Activated CD4-positive, alpha-beta memory T cell treated with anti-CD3 and anti-CD28 coated beads, Interleukin-2, amount 10 ng/mL, durations not matched to agents 7 days and 5 days (primary cell): ENCODE results near the gene TCAP. TPM values are rescaled to one million over a fixed set of nuclear protein-coding genes. Genes with fewer than 3 reads are reported as not detected.

Experiments used
- CTCF ChIA-PET: fragments of 350-600 bp; sonication (Branson Sonifier 250); formaldehyde crosslinking; loops from one replicate; lab custom pipeline; 2021; ENCODE audit warnings: antibody characterized with exemption, inconsistent platforms; lab: Charles Lee
- POLR2A ChIA-PET: fragments of 350-600 bp; sonication (Branson Sonifier 250); formaldehyde crosslinking; loops from one replicate; lab custom pipeline; 2021; ENCODE audit warnings: antibody characterized with exemption; lab: Charles Lee
- DNase-seq: peaks from one replicate; pipeline ENCODE4 v3.0.0-alpha.2; 2020
- H3K27ac Mint-ChIP-seq: one replicate; pipeline ENCODE4 v1.8.0; 2021; ENCODE audit warnings: mild to moderate bottlenecking, mixed read lengths
- H3K27me3 Mint-ChIP-seq: one replicate; pipeline ENCODE4 v1.8.0; 2021; ENCODE audit warnings: mixed read lengths
- H3K36me3 Mint-ChIP-seq: one replicate; pipeline ENCODE4 v1.8.0; 2021; ENCODE audit warnings: low read depth, mixed read lengths
- H3K4me1 Mint-ChIP-seq: one replicate; pipeline ENCODE4 v1.8.0; 2021; ENCODE audit warnings: mixed read lengths
- H3K4me3 Mint-ChIP-seq: one replicate; pipeline ENCODE4 v1.8.0; 2021; ENCODE audit warnings: mild to moderate bottlenecking, mixed read lengths
- H3K9me3 Mint-ChIP-seq: one replicate; pipeline ENCODE4 v1.8.0; 2021; ENCODE audit warnings: mixed read lengths
- total RNA-seq, 2 experiments: library from RNA; stranded (reverse); gene quantifications; one replicate each; pipeline ENCODE4 v1.2.3, GENCODE V29; 2021

Gene TCAP
- total RNA-seq, 2 experiments from 2014 or later = 1.3 to 1.5 TPM

GRCh38 chr17:39665642-39666224 is 584 bp downstream of the TCAP start:
- CTCF ChIA-PET = interaction anchor here (1.7 to 2.0 kb wide), 3 partner anchors 11 to 44 kb away, joined by 5 to 14 read pairs (median 5); no protein-coding TSS in a partner anchor
- peaks cover 14% of the 10 kb centered on the region for H3K36me3 Mint-ChIP-seq
- POLR2A ChIA-PET = interaction anchor here (1.0 to 2.1 kb wide), 2 partner anchors 11 to 12 kb away, joined by 3 to 14 read pairs; no protein-coding TSS in a partner anchor
- no peaks in the 10 kb centered on the region for H3K9me3 Mint-ChIP-seq
- peaks cover 32% of the 10 kb centered on the region for H3K27me3 Mint-ChIP-seq
- H3K4me3 Mint-ChIP-seq = no peak overlapping the region
- H3K27ac Mint-ChIP-seq = no peak overlapping the region
- peaks cover 5% of the 10 kb centered on the region for H3K4me1 Mint-ChIP-seq
- no peak for DNase-seq

DNA sequence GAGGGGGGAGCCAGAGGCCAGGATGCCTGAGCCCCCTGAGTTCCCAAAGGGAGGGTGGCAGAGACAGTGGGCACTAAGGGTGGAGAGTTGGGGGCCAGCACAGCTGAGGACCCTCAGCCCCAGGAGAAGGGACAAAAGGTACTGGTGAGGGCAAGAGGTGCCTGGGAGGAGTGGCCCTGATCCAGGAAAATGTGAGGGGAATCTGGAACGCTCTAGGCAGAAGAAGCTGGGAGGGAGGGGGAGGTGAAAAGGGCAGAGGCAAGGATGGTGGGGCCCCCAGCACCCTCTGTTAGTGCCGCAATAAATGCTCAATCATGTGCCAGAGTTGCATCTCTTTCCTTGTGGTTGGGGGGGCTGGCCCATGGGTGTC is 1.1 kb downstream of the TCAP start:
- DNase-seq = no peak
- H3K9me3 Mint-ChIP-seq = no peaks in the 10 kb centered on the region
- peaks cover 9% of the 10 kb centered on the region for H3K36me3 Mint-ChIP-seq
- CTCF ChIA-PET = interaction anchor here (0.6 to 2.0 kb wide), 5 partner anchors 12 to 55 kb away, joined by 4 to 14 read pairs (median 5); no protein-coding TSS in a partner anchor
- H3K4me1 Mint-ChIP-seq = peaks cover 5% of the 10 kb centered on the region
- no peak overlapping the region for H3K4me3 Mint-ChIP-seq
- H3K27ac Mint-ChIP-seq = peak overlapping the region; percentile 16
- POLR2A ChIA-PET = interaction anchor here (1.0 to 2.1 kb wide), 2 partner anchors 10 to 12 kb away, joined by 3 to 14 read pairs; no protein-coding TSS in a partner anchor
- peaks cover 32% of the 10 kb centered on the region for H3K27me3 Mint-ChIP-seq

- no peaks in the 10 kb centered on the region for H3K9me3 Mint-ChIP-seq
- H3K27me3 Mint-ChIP-seq = peaks cover 32% of the 10 kb centered on the region
These were observed 1.6 kb downstream of the TCAP start for GRCh38 chr17:39666601-39667261.

DNA sequence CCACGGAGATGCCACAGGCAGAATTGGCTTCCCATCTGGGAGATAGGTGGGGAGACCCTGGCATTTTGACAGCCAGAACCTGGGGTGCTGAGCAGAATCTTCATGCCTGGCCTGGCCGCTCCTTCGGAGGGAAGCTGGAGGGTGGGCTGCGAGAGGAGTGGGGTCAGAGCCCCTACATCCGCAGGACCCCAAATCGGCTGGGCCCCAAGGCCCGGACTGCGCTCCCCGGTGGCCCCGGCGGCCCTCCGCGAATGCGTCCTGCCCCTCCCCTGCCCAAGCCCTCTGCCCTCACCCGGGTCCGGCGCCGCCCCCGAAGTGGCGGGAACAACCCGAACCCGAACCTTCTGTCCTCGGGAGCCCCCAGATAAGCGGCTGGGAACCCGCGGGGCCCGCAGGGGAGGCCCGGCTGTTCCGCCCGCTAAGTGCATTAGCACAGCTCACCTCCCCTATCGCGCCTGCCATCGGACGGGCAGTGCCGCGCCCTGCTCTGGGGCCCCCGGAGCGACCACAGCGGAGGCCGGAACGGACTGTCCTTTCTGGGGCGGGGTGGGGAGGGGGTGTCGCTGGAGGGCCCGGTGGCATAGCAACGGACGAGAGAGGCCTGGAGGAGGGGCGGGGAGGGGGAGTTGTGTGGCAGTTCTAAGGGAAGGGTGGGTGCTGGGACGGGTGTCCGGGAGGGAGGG is 2.3 kb downstream of the TCAP start:
- DNase-seq = no peak
- Mint-ChIP-seq H3K4me1 (peaks cover 6% of the 10 kb centered on the region), H3K4me3 (no peak overlapping the region), H3K36me3 (no peaks in the 10 kb centered on the region), H3K27me3 (peaks cover 34% of the 10 kb centered on the region), H3K27ac (no peak overlapping the region), H3K9me3 (no peaks in the 10 kb centered on the region)
- POLR2A ChIA-PET = interaction anchor here (0.7 to 2.1 kb wide), 5 partner anchors 9 to 63 kb away, joined by 3 to 14 read pairs (median 4); partner anchors contain the start of genes MIEN1 and PGAP3
- CTCF ChIA-PET = interaction anchor here (1.3 to 1.8 kb wide), 7 partner anchors 12 to 63 kb away, joined by 4 to 16 read pairs (median 9); partner anchors contain the start of gene MIEN1

More at GRCh38 chr17:39666601-39667261, 1.6 kb downstream of the TCAP start:
- Mint-ChIP-seq H3K4me3 (no peak overlapping the region), H3K27ac (no peak overlapping the region), H3K36me3 (peaks cover 4% of the 10 kb centered on the region), H3K4me1 (peaks cover 5% of the 10 kb centered on the region)
- POLR2A ChIA-PET = interaction anchor here (0.7 to 2.1 kb wide), 4 partner anchors 10 to 21 kb away, joined by 3 to 14 read pairs (median 3); partner anchors contain the start of gene PGAP3
- DNase-seq = no peak
- CTCF ChIA-PET = interaction anchor here (0.6 to 2.0 kb wide), 5 partner anchors 12 to 55 kb away, joined by 4 to 14 read pairs (median 5); no protein-coding TSS in a partner anchor

DNA sequence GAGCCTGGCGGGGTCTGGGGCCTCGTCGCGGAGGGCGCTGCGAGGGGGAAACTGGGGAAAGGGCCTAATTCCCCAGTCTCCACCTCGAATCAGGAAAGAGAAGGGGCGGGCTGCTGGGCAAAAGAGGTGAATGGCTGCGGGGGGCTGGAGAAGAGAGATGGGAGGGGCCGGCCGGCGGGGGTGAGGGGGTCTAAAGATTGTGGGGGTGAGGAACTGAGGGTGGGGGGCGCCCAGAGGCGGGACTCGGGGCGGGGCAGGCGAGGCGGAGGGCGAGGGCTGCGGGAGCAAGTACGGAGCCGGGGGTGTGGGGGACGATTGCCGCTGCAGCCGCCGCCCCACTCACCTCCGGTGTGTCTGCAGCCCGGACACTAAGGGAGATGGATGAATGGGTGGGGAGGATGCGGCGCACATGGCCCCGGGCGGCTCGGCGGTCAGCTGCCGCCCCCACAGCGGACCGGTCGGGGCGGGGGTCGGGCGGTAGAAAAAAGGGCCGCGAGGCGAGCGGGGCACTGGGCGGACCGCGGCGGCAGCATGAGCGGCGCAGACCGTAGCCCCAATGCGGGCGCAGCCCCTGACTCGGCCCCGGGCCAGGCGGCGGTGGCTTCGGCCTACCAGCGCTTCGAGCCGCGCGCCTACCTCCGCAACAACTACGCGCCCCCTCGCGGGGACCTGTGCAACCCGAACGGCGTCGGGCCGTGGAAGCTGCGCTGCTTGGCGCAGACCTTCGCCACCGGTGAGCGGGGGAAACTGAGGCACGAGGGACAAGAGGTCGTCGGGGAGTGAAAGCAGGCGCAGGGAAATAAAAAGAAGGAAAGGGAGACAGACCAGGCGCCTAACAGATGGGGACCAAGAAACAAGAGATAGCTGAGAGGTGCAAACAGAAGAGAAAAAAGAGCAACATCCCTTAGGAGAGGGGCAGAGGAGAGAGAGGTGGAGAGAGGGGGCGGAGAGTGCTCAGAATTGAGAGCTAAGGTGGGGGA is 3.1 kb downstream of the TCAP start, which contains the start of gene PNMT:
Gene PNMT, plus strand, starts transcription at position 509 of the 980 bp plus-strand sequence. Its CDS starts 23 bp downstream, at position 532.
- POLR2A ChIA-PET = interaction anchor here (1.0 to 3.7 kb wide), 6 partner anchors 11 to 62 kb away, joined by 3 to 18 read pairs (median 4); partner anchors contain the start of genes MIEN1 and PGAP3
- CTCF ChIA-PET = interaction anchor here (0.5 to 2.0 kb wide), 18 partner anchors 9 to 202 kb away, joined by 3 to 16 read pairs (median 4); partner anchors contain the start of genes MIEN1 and PGAP3
- Mint-ChIP-seq H3K27ac (no peak within 1 kb of the TSS), H3K36me3 (no peaks in the 10 kb centered on the region), H3K27me3 (peaks cover 34% of the 10 kb centered on the region), H3K4me1 (peaks cover 6% of the 10 kb centered on the region), H3K4me3 (peak within 1 kb of the TSS; percentile 27), H3K9me3 (no peaks in the 10 kb centered on the region)
- peak; percentile 70 for DNase-seq

GRCh38 chr17:39669897-39670735 is 5.0 kb downstream of the TCAP start:
- Mint-ChIP-seq H3K36me3 (no peaks in the 10 kb centered on the region), H3K9me3 (no peaks in the 10 kb centered on the region), H3K27ac (no peak overlapping the region), H3K27me3 (peaks cover 34% of the 10 kb centered on the region), H3K4me3 (no peak overlapping the region), H3K4me1 (peaks cover 7% of the 10 kb centered on the region)
- ChIA-PET CTCF (interaction anchor here (0.6 to 3.5 kb wide), 10 partner anchors 14 to 594 kb away, joined by 3 to 22 read pairs (median 3); partner anchors contain the start of gene PGAP3), POLR2A (interaction anchor here (1.1 to 3.7 kb wide), 4 partner anchors 10 to 32 kb away, joined by 3 to 18 read pairs (median 6); partner anchors contain the start of gene PGAP3)
- DNase-seq = no peak

DNA sequence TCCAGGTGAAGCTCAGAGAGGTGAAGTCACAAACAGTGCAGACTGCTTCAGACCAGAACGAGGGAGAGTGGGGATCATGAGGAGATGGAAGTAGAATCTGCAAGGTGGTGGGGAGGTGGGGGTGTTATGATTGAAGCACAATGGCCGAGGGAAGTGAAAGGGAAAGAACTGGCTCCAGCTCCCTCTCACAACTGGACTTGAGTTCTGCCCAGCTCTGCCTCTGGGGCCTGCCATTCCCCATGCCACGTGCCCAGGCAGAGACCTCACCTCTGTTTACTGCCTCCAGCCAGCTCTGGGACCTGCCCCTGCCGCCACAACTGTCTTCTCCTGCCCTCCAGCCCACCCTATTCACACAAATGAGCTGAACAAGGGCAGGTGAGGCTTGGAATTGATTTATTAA is 5.6 kb downstream of the TCAP start:
- peaks cover 13% of the 10 kb centered on the region for H3K4me1 Mint-ChIP-seq
- no peaks in the 10 kb centered on the region for H3K36me3 Mint-ChIP-seq
- ChIA-PET CTCF (interaction anchor here (0.6 to 3.5 kb wide), 10 partner anchors 9 to 593 kb away, joined by 3 to 22 read pairs (median 3); partner anchors contain the start of gene PGAP3), POLR2A (interaction anchor here (1.0 to 3.7 kb wide), 4 partner anchors 9 to 58 kb away, joined by 3 to 18 read pairs (median 6); partner anchors contain the start of gene PGAP3)
- H3K27ac Mint-ChIP-seq = no peak overlapping the region
- peaks cover 32% of the 10 kb centered on the region for H3K27me3 Mint-ChIP-seq
- DNase-seq = no peak
- H3K9me3 Mint-ChIP-seq = no peaks in the 10 kb centered on the region
- H3K4me3 Mint-ChIP-seq = no peak overlapping the region

DNA sequence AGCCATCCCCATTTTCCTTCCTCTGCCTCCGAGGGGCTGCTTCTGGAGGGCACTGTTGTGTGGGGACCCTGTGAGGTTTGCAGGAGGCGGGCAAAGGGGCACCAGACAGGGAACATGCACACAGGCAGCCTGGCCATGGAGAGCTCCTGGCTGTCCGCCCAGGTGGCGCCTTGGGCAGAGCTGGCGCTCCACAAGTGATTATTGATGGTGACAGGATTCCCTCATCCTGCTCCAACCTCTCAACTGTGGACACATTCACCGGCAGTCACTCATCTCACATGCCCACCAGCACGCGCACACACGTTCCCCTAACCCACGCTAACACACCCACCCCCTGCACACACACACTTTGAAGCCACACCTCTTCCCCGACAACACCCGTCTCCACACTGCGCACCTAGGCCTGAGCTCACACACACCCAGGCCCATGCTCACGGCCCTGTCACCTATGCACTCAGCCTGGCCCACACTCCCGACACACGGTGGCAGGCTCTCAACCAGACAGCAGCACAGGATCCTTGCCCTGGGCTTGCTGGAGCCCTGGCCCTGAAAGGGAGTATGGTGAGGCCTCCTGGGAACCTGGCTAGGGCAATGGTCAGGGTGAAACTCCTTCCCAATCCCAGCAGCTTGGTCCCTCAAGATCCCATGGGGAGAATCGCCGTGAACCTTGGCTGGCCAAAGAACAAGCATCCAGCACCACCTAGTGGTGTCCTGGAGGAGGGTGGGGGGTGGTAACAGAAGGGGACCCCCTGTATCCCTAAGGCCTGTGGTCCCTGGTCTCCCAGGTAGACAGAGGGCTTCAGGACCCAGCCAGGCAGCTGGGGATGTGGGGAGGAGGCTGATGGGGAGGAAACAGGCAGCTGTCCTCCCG is 6.7 kb downstream of the TCAP start:
- H3K4me1 Mint-ChIP-seq = peaks cover 24% of the 10 kb centered on the region
- H3K27me3 Mint-ChIP-seq = peaks cover 24% of the 10 kb centered on the region
- CTCF ChIA-PET = interaction anchor here (0.6 to 3.5 kb wide), 9 partner anchors 8 to 251 kb away, joined by 3 to 22 read pairs (median 3); partner anchors contain the start of gene MIEN1
- H3K36me3 Mint-ChIP-seq = no peaks in the 10 kb centered on the region
- no peak overlapping the region for H3K4me3 Mint-ChIP-seq
- no peak overlapping the region for H3K27ac Mint-ChIP-seq
- DNase-seq = no peak
- POLR2A ChIA-PET = interaction anchor here (0.6 to 3.7 kb wide), 4 partner anchors 8 to 62 kb away, joined by 3 to 18 read pairs (median 6); partner anchors contain the start of gene PGAP3
- H3K9me3 Mint-ChIP-seq = no peaks in the 10 kb centered on the region

DNA sequence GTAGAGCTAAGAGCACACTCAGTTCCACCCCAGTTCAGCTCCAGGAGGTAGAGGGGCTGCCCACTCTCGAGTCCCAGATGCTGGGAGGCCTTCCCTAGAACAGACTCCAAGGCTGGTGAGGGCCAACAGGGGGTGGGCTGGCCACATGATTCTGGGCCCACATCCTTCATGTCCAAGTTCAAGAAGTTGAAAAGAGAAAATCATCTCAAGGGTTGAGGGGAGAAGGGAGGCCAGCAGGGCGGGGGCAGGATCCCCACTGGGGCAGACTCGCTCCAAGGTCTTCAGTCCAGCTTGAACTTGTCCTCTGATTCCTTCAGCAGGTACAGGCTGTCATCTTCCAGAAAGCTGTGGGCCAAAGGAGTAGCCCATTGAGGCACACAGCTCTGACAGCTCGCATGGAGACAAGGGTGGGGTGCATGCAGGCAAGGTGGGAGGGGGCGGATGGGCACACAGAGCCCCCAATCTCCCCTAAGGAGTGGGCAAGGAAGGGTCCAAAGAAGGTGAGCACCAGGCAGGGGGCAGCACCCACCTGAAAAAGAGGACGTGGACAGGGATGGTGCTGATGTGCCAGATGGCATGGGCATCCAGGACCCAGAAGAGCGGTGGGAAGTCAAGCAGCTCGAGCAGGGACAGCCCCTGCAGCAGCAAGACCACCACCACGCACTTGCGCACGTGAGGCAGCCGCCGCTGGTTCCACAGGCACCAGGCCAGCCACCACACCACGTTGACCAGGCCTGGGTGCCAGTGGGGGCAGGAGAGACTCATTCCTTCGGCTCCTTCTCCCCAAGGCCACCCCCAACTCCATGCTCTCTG is 7.6 kb downstream of the TCAP start:
- Mint-ChIP-seq H3K4me3 (no peak overlapping the region), H3K27me3 (peaks cover 21% of the 10 kb centered on the region), H3K36me3 (peaks cover 4% of the 10 kb centered on the region), H3K27ac (no peak overlapping the region), H3K9me3 (no peaks in the 10 kb centered on the region), H3K4me1 (peaks cover 33% of the 10 kb centered on the region)
- no peak for DNase-seq
- POLR2A ChIA-PET = interaction anchor here (0.6 to 8.8 kb wide), 4 partner anchors 9 to 61 kb away, joined by 3 to 71 read pairs (median 6); partner anchors contain the start of gene PGAP3
- CTCF ChIA-PET = interaction anchor here (0.9 to 3.5 kb wide), 4 partner anchors 18 to 250 kb away, joined by 4 to 22 read pairs (median 4); no protein-coding TSS in a partner anchor
